ENCODE data around the gene CBARP. TPM values are rescaled to one million over a fixed set of nuclear protein-coding genes. Genes with fewer than 3 reads are reported as not detected.

CBARP gene
- total and polyA plus RNA-seq, 9 donors, result 0.45 to 21.1 (median 1.6) TPM; not detected in 1

DNA sequence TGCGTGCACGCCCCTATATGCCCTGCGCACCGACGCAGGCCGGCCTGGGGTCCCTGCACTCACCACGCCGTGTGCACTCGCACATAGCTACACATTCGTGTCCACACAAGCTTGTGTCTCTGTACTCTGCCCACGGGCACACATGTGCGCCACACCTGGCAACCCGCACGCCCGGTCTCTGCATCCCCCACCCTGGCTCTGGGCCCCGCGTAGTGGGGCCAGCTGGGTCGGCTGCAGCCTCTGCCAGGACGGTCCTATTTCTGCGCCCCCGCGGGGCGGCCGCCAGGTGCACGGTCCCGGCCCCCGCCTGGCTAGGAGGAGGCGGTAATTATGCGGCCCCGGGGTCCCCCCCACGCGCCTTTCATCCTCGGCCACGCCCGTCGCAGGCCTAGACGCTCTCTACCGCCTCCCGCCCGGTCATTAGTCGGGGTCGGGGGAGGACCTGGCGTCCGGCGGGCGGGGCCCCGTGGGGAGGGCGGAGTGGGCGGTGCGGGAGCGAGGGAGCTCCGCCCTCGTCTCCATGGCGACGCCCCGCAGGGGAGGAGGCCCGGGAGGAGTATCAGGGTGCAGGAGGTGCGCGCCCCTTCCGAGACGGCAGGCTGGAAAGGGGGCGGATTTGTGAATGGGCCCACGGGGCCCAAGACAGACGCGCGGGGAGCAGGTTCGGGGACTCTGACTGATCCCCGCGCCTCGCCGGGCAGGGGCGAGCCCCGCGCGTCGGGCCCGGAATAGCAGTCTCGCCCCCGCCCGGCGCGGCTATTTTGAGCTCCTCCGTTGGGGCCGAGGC, 28.5 kb upstream of the CBARP start:
- intact Hi-C loops (cut with DNase I), result loop anchor here in 3 of 4 donors (1.0 to 2.0 kb wide), 2 partner anchors 22 kb away; no protein-coding TSS in a partner anchor

DNA sequence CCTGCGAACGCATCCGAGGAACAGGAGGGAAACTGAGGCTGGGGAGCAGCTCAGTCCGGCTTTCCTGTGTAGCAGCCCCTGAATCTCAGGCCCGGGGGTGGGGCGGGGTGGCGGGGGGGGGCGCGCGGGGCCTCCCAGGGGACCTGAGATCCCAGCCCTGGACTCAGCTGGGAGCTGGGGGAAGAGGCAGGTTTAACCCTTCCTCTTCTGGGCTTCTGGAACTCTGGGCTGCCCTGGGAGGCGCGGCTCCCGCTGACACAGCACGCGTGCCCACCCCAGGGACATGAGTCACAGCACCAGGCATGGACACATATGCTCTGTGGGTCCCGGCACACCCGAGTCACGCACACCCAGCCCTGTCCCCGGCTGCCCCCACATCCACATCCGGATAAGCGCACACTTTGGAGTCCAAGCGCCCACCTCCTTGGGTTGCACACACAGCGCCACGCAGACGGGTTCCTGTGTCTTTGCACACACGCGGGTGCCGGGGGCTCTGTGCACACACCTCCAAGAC, 27.9 kb upstream of the CBARP start:
- Histone ChIP-seq H3K36me3 (no peaks in the 10 kb centered on the region), H3K9me3 (no peaks in the 10 kb centered on the region), H3K4me3 (peak overlapping the region; percentile 49), H3K27ac (peak overlapping the region; percentile 86 to 93), H3K27me3 (no peaks in the 10 kb centered on the region), H3K4me1 (ENCODE audit: insufficient read depth) (peaks cover 30% of the 10 kb centered on the region)
- TF ChIP-seq POLR2A (IDR thresholded peaks at IDR 0.05) (no peak), EP300 (IDR thresholded peaks at IDR 0.05) (no peak)
- TF ChIP-seq, protein P1, sequence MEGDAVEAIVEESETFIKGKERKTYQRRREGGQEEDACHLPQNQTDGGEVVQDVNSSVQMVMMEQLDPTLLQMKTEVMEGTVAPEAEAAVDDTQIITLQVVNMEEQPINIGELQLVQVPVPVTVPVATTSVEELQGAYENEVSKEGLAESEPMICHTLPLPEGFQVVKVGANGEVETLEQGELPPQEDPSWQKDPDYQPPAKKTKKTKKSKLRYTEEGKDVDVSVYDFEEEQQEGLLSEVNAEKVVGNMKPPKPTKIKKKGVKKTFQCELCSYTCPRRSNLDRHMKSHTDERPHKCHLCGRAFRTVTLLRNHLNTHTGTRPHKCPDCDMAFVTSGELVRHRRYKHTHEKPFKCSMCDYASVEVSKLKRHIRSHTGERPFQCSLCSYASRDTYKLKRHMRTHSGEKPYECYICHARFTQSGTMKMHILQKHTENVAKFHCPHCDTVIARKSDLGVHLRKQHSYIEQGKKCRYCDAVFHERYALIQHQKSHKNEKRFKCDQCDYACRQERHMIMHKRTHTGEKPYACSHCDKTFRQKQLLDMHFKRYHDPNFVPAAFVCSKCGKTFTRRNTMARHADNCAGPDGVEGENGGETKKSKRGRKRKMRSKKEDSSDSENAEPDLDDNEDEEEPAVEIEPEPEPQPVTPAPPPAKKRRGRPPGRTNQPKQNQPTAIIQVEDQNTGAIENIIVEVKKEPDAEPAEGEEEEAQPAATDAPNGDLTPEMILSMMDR (IDR thresholded peaks at IDR 0.05), result no peak
- intact Hi-C loops (cut with DNase I), result loop anchor here in 3 of 4 donors (1.0 to 2.0 kb wide), 2 partner anchors 21 kb away; no protein-coding TSS in a partner anchor
- DNase-seq, result peak in 4 of 5 donors; percentile 66 to 75 (median 72)
- 6 to 12% (median 11%) methylated on average over 24 to 28 of the region's 28 CpGs for WGBS, 3 donors

More for the DNA sequence above, 28.5 kb upstream of the CBARP start:
- H3K27me3 ChIP-seq, result no peaks in the 10 kb centered on the region
- no peak for TF ChIP-seq EP300 (IDR thresholded peaks at IDR 0.05)
- TF ChIP-seq POLR2A (IDR thresholded peaks at IDR 0.05), result no peak
- TF ChIP-seq, protein P1 (IDR thresholded peaks at IDR 0.05), result no peak
- no peaks in the 10 kb centered on the region for H3K36me3 ChIP-seq
- peak overlapping the region; percentile 49 for H3K4me3 ChIP-seq
- 1 to 3% (median 2%) methylated on average over 51 to 84 of the region's 84 CpGs for WGBS, 3 donors
- no peaks in the 10 kb centered on the region for H3K9me3 ChIP-seq
- peaks cover 36% of the 10 kb centered on the region for H3K4me1 ChIP-seq (ENCODE audit: insufficient read depth)
- peak overlapping the region; percentile 86 to 93 for H3K27ac ChIP-seq
- DNase-seq, result peak; percentile 85 to 90 (median 87)

DNA sequence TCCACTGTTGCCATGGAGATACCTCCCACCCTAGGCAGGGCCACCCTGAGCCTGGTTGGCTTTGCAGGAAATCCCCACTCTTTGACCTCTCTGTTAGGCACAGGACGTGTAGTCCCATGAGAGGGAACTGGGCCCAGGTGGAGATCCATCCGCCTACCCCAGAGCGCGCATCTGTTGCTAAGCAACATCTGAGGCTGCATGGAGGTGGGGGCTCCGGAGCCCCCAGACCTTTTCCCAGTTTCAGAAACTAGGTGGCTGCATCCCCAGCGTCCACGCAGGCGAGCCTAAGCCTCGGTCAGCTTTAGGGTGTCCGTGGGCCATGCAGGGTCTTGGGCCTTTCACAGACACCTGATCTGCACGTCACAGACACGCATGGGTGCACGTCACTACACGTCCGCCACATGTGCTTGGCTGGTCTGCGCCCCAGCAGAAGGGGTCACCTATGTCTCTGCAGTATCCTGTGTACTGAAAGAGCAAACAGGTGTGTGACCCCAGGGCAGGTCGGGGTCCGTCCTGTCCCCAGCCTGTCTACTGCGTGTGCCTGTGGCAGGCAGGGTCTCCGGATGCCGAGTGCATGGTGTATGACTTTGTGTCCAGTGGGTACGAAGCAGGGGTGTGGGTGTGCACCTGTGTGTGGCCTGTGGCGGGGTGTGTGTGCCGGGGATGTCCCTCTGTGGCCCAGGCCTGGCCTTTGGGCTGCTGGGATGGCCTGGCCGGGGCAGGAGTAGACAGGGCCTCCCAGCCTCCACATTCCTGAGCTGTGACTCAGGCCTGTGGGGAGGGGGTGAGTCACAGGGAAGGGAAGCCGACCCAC, 27.2 kb upstream of the CBARP start:
- no peak overlapping the region for H3K4me3 ChIP-seq
- intact Hi-C loops (cut with DNase I), result no loop called here
- TF ChIP-seq, protein P1 (IDR thresholded peaks at IDR 0.05), result no peak
- H3K4me1 ChIP-seq (ENCODE audit: insufficient read depth), result peaks cover 35% of the 10 kb centered on the region
- H3K36me3 ChIP-seq, result no peaks in the 10 kb centered on the region
- no peaks in the 10 kb centered on the region for H3K9me3 ChIP-seq
- WGBS, 3 donors, result 66 to 71% (median 70%) methylated on average over 24 to 26 of the region's 26 CpGs
- peak overlapping the region; percentile 86 to 93 for H3K27ac ChIP-seq
- peak; percentile 78 to 89 (median 82) for DNase-seq
- H3K27me3 ChIP-seq, result no peaks in the 10 kb centered on the region

DNA sequence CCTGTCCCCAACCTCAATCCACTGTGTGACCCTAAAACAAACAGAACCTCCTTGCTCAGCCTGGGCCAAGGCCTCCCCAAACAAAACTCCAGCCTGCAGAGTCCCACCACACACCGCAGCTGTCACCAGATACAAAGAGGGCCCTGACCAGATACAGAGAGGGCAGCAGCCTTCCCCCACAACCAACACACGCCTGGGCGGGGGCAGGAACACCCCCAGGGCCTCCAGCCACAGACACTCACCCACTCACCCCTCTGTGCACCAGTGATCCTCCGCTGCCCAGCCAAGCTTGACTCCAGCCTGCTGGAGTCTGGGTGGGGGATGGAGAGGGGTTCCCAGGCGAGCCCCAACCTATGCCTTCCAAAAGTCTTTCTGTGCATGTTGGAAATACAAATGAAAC, 25.4 kb upstream of the CBARP start:
- no peaks in the 10 kb centered on the region for H3K27me3 ChIP-seq
- TF ChIP-seq, protein P1 (IDR thresholded peaks at IDR 0.05), result no peak
- TF ChIP-seq EP300 (IDR thresholded peaks at IDR 0.05) (no peak), POLR2A (IDR thresholded peaks at IDR 0.05) (no peak)
- H3K36me3 ChIP-seq, result no peaks in the 10 kb centered on the region
- H3K9me3 ChIP-seq, result no peaks in the 10 kb centered on the region
- peak in 3 of 5 donors; percentile 17 to 47 (median 45) for DNase-seq
- intact Hi-C loops (cut with DNase I), result no loop called here
- peak overlapping the region in 1 of 2 donors; percentile 91 for H3K27ac ChIP-seq
- H3K4me3 ChIP-seq, result no peak overlapping the region
- peaks cover 39% of the 10 kb centered on the region for H3K4me1 ChIP-seq (ENCODE audit: insufficient read depth)
- 78 to 89% (median 86%) methylated on average over 5 of the region's 5 CpGs for WGBS, 3 donors

Measured in ovary (tissue), 9 donors.